NCI-H1694 treated with DMSO at 0.1 percent for 48 hours (cell line): Measurements from ENCODE around the gene YWHAQ.
A peak's percentile ranks its signal among the peaks of the same experiment; 100 is the strongest.
"Not testable (repeated sequence)": the region's sequence is repeated elsewhere in the genome, so short reads cannot be mapped to it uniquely, and the experiment has no call there.

Experiments
- DNase-seq: peaks from one replicate; lab custom pipeline; 2025; lab: John Stamatoyannopoulos, UW

YWHAQ gene

DNA sequence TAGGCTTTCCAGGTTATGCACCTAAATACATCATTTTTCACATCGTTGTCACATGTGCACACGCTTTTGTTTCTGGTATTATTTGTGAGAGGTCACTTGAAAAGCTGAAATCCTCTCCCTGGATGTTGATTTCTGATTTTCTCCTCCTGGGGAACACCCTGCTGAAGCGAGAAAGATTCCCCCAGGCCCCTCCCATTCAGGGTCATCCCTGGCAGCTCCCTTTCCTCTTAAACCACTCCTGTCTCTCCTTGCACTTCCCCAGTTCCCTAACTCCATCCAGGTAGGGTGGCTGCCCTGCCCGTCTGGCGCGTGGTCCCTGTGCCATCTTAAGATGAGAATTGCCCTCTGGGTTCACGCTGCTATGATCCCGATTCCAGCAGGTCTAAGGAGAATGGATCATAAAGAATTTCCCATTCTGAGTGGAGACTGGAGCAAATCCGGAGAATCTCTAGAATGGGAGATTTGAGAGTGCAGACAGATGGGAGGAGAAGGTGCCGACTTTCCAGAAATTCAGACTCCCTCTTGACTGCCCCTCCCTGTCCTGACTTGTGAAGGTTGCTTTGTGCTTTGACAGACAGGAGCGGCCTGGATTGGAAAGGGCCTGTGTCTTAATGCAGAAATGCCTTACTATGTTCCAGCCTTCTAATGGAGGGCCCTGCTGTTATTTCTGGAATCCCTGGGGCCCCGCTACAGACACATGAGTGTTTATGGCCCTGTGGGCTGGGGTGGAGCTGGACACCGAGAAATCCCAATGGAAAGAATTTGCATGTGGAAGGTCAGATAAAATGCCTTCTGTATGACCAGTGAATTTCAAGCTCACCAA lies 1.3 kb upstream of the YWHAQ start:
- DNase-seq, result no peak

DNA sequence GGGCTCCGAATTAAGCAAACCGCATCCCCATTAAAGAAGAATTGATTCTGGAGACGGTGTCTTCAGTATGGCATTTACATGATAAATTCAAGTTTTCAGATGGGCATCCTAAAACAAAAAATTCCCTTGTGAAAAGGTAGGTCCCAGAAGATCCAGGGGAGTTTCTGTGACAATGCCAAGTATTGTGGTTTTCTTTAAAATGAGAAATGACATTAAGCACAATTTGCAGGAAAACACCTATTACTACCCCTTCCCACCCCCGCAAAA lies 689 bp upstream of the YWHAQ start:
- no peak for DNase-seq

GRCh38 chr2:9630117-9630735 lies 571 bp downstream of the YWHAQ start:
- DNase-seq, result peak; percentile 71

GRCh38 chr2:9629222-9630116 lies 1.3 kb downstream of the YWHAQ start:
- peak; percentile 43 for DNase-seq

GRCh38 chr2:9627310-9627709 lies 3.5 kb downstream of the YWHAQ start:
- no peak for DNase-seq

- no peak for DNase-seq
These were observed 7.6 kb downstream of the YWHAQ start for GRCh38 chr2:9623151-9623550.

- DNase-seq, result not testable (repeated sequence)
These were observed 9.1 kb downstream of the YWHAQ start for GRCh38 chr2:9621655-9622054.

- DNase-seq, result no peak
These were observed 12.4 kb downstream of the YWHAQ start for GRCh38 chr2:9618410-9618809.

DNA sequence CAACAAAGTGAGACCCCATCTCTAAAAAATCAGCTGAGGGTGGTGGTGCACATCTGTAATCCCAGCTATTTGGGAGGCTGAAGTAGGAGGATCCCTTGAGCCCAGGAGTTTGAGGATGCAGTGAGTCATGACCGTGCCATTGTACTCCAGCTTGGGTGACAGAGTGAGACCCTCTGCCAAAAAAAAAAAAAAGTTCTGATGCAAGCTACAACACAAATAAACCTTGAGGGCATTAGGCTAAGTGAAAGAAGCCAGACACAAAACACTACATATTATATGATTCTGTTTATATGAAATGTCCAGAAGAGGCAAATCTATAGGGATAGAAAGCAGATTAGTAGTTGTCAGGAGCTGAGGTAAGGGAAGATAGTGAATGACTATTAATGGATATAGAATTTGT lies 13.0 kb downstream of the YWHAQ start:
- no peak for DNase-seq

GRCh38 chr2:9617296-9617695 lies 13.5 kb downstream of the YWHAQ start:
- DNase-seq, result no peak

- no peak for DNase-seq
These were observed 16.2 kb downstream of the YWHAQ start for GRCh38 chr2:9614562-9614961.

GRCh38 chr2:9613291-9613690 lies 17.5 kb downstream of the YWHAQ start:
- DNase-seq, result no peak

DNA sequence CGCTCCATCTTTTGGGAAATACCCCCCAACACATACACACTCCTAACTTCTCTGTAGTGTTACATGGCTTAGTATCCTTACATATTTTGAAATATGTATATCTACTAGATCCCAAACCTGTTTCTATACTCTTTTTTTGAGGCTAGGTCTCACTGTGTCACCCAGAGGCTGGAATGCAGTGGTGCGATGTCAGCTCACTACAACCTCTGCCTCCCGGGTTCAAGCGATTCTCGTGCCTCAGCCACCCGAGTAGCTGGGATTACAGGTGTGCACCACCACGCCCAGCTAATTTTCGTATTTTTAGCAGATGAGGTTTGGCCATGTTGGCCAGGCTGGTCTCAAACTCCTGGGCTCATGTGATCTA lies 19.3 kb downstream of the YWHAQ start:
- not testable (repeated sequence) for DNase-seq

- no peak for DNase-seq
These were observed 19.8 kb downstream of the YWHAQ start for GRCh38 chr2:9610781-9611548.

- DNase-seq, result not testable (repeated sequence)
These were observed 22.3 kb downstream of the YWHAQ start for GRCh38 chr2:9608491-9608890.

GRCh38 chr2:9602412-9602811 lies 28.4 kb downstream of the YWHAQ start:
- DNase-seq, result no peak

DNA sequence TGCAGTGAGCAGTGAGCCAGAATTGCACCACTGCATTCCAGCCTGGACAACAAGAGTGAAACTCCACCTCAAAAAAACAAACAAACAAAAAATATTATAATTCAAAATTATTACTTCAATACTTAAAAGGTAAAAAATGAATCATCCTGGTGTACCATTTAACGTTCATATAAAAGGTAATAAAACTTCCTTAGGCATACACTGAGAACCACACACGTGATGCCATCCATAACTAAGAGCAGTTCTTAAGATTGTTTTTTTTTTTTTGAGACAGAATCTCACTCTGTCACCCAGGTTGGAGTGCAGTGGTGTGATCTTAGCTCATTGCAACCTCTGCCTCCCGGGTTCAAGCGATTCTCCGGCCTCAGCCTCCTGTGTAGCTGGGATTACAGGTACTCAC lies 29.4 kb downstream of the YWHAQ start:
- no peak for DNase-seq

DNA sequence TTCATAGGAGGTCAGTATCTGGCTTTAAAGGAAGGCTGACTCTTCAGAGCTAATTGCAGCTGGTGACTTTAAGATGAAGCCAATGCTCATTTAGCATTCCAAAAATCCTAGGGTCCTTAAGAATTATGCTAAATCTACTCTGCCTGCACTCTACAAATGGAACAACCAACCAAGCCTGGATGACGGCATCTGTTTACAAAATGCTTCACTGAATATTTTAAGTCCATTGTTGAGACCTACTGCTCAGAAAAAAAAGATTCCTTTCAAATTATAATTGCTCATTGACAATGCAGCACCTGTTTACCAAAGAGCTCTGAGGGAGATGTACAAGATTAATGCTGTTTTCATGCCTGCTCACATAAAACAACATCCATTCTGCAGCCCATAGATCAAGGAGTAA lies 31.4 kb downstream of the YWHAQ start:
- no peak for DNase-seq

DNA sequence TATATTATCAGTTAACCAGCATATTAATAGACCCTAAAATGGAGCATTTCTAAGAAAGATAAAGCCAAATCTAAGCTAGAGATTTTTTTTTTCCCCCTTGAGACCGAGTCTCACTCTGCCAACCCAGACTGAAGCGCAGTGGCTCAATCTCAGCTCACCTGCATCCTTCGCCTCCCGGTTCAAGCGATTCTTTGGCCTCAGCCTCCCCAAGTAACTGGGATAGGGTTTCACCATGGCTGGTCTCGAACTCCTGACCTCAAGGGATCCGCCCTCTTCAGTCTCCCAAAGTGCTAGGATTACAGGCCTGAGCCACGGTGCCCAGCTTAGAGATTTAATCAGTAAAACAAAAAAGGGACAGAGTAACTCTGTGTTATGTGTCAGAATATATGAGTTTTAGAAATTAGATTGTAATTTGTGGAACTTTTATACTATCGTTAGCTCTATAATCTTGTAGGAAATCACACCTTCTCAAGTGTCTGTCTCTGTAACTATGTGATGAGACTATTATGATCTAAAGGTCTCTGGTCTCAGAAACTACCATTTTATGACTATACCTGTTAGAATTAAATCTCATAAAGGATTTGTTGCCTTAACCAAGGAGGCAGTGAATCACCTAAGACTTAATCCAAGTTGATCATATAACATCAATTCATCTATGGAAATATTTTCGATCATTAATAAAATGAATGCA lies 34.0 kb downstream of the YWHAQ start:
- DNase-seq, result no peak

DNA sequence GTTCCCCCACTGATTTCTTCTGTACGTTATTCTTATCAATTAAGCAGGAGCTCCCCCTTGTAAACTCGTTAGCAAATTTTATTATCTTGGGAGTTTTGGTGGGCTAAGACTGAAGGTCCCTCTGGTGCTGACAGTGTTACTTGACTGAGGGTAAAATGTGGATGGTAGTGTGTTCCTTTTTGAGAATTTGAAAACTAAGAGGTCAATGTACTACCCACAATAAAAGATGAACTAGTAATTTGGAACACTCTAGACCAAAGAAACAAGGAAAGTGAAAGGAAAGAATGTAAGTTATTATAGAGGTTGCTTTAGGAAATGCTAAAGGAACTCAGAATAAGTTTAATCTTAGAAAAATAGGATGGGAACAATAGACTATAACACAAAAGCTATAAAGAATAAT lies 35.1 kb downstream of the YWHAQ start:
- DNase-seq, result no peak

DNA sequence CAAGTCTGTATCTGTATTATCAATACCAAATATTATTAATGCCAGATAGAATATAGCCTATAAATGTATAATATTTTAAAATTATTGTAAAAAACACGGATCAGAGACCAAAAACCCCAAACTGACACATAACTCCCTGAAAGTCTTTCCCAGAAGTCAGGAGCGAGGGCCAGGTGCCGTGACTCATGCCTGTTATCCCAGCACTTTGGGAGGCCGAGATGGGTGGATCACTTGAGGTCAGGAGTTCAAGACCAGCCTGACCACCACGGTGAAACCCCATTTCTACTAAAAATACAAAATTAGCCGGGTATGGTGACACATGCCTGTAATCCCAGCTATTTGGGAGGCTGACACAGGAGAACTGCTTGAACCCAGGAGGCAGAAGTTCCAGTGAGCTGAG lies 35.5 kb downstream of the YWHAQ start:
- DNase-seq, result not testable (repeated sequence)
